GM12872 (cell line): ENCODE measurements around the gene GALNT10.

Source experiments
- TF ChIP-seq, protein P1 (sequence below): IDR thresholded peaks from 3 replicates; pipeline ENCODE4 v1.5.1; 2011; ENCODE audit warnings: low read depth, mild to moderate bottlenecking, low read length, moderate library complexity; ENCODE audit not compliant: insufficient read depth

The GALNT10 gene

DNA sequence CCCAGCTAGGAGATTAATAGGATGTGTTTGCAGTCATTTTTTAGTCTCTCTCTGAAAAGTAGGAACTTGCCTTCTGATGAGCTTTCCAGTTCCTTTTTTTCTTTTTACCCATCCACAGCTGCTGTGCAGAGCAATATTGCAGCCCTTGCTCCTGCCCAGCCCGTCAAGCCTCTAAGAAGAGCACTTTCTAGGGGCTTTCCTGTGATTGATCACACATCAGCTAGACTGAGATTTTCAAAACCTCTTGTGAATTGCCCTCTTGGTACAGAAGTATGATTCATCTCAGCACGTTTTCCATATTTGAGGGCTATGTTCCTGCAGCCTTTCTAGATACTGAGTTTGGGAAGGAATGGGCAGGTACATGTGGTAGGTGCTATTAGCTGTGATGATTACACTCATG lies 93.9 kb downstream of the GALNT10 start:
- TF ChIP-seq, protein P1, sequence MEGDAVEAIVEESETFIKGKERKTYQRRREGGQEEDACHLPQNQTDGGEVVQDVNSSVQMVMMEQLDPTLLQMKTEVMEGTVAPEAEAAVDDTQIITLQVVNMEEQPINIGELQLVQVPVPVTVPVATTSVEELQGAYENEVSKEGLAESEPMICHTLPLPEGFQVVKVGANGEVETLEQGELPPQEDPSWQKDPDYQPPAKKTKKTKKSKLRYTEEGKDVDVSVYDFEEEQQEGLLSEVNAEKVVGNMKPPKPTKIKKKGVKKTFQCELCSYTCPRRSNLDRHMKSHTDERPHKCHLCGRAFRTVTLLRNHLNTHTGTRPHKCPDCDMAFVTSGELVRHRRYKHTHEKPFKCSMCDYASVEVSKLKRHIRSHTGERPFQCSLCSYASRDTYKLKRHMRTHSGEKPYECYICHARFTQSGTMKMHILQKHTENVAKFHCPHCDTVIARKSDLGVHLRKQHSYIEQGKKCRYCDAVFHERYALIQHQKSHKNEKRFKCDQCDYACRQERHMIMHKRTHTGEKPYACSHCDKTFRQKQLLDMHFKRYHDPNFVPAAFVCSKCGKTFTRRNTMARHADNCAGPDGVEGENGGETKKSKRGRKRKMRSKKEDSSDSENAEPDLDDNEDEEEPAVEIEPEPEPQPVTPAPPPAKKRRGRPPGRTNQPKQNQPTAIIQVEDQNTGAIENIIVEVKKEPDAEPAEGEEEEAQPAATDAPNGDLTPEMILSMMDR: no peak

- TF ChIP-seq, protein P1: no peak
Observed at GRCh38 chr5:154285661-154286408, 95.3 kb downstream of the GALNT10 start.

- TF ChIP-seq, protein P1: no peak
Observed at GRCh38 chr5:154286557-154286956, 96.0 kb downstream of the GALNT10 start.

GRCh38 chr5:154287136-154287535 lies 96.6 kb downstream of the GALNT10 start:
- TF ChIP-seq, protein P1: no peak

DNA sequence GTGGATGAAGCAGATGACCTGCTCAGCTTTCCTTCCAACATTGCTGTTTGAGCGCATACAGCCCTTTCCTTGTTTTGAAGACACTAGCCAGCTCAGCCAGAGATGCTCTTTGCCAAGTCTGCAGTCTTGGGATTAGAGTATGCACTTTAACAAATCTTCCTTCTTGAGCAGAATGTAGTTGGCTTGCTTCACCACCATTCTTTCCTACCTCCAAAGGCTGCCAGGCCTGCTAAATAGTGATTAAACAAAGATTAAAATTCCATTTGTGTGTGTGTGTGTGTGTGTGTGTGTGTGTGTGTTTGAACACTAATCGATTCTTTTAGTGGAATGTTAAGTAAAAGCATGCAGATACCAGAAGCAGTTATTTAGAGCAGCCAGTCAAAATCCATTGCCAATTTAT lies 97.6 kb downstream of the GALNT10 start:
- TF ChIP-seq, protein P1: no peak

DNA sequence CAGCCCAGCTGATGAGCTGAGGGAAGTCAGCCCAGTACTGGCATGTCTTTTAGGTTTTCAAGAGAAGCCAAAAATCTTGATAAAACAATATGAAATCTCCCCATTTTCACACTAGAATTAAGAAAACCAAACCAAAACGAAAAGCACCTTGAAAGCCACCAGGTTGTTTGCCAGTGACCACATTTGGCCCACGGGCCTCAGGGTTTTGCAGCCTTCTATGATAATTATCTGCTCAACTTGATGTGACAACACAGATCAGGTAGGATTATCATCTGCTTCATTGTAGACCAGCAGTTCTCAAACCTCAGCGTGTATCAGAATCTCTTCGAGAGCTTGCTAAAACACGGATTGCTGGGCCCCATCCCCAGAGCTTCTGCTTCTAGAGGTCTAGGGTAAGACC lies 101.4 kb downstream of the GALNT10 start:
- TF ChIP-seq, protein P1: no peak

GRCh38 chr5:154293219-154293618 lies 102.7 kb downstream of the GALNT10 start:
- TF ChIP-seq, protein P1: no peak
